ENCODE measurements around the gene RENBP. TPM values are rescaled to one million over a fixed set of nuclear protein-coding genes. Genes with fewer than 3 reads are reported as not detected.

RENBP gene
- total RNA-seq, 2 experiments from 2014 or later, result 8.2 to 8.4 TPM

Small RNA genes within 50 kb of the gene (microRNA-seq; reads per million reads assigned to microRNA genes)
- gene MIR3202-1 (ENCODE audit: borderline microRNAs expressed, borderline number of aligned reads, borderline replicate concordance), result not detected
- not detected for gene MIR3202-2 (ENCODE audit: borderline microRNAs expressed, borderline number of aligned reads, borderline replicate concordance)

Other genes with a start within 250 kb of the RENBP start
- 100 to 1,000 TPM; 119 to 121 TPM for gene BCAP31, start 220.3 kb downstream of the RENBP start, total RNA-seq
- 1 to 10 TPM; 4.8 TPM for gene ABCD1, start 219.8 kb downstream of the RENBP start, total RNA-seq
- under 1 TPM; 0.29 to 0.69 TPM for gene PLXNB3, start 180.4 kb downstream of the RENBP start, total RNA-seq
- gene SRPK3, start 163.6 kb downstream of the RENBP start, total RNA-seq, result not detected
- 10 to 100 TPM; 45.9 to 51.5 TPM for gene IDH3G, start 150.3 kb downstream of the RENBP start, total RNA-seq
- 100 to 1,000 TPM; 194 to 203 TPM for gene SSR4, start 150.0 kb downstream of the RENBP start, total RNA-seq
- 1 to 10 TPM; 4.9 to 5.7 TPM for gene PDZD4, start 114.1 kb downstream of the RENBP start, total RNA-seq
- 1 to 10 TPM in 1 of 2 experiments, under 1 TPM in 1; 0.45 to 1.3 TPM for gene L1CAM, start 58.5 kb downstream of the RENBP start, total RNA-seq
- gene AVPR2, start 40.0 kb downstream of the RENBP start, total RNA-seq, result not detected
- 100 to 1,000 TPM; 151 to 160 TPM for gene ARHGAP4, start 18.4 kb downstream of the RENBP start, total RNA-seq
- gene NAA10, start 9.6 kb downstream of the RENBP start, total RNA-seq, result 100 to 1,000 TPM; 106 to 115 TPM
- gene HCFC1, start 27.2 kb upstream of the RENBP start, total RNA-seq, result 10 to 100 TPM; 90.4 to 93.0 TPM
- gene TMEM187, start 28.1 kb upstream of the RENBP start, total RNA-seq, result 1 to 10 TPM; 8.6 to 9.1 TPM
- gene IRAK1, start 75.3 kb upstream of the RENBP start, total RNA-seq, result 100 to 1,000 TPM in 1 of 2 experiments, 10 to 100 TPM in 1; 99.6 to 106 TPM
- 10 to 100 TPM; 50.8 to 51.0 TPM for gene MECP2, start 153.1 kb upstream of the RENBP start, total RNA-seq
- not detected for gene OPN1LW, start 199.6 kb upstream of the RENBP start, total RNA-seq
- gene OPN1MW, start 238.0 kb upstream of the RENBP start, total RNA-seq, result not detected